ENCODE results near the gene KCNH6.

The KCNH6 gene

GRCh38 chr17:63550817-63551639, 27.9 kb downstream of the KCNH6 start:
- DNase-seq (ENCODE audit: extremely low read depth in 1 of 2, low read depth in 1 of 2): peak in 1 of 2 donors; percentile 20

DNA sequence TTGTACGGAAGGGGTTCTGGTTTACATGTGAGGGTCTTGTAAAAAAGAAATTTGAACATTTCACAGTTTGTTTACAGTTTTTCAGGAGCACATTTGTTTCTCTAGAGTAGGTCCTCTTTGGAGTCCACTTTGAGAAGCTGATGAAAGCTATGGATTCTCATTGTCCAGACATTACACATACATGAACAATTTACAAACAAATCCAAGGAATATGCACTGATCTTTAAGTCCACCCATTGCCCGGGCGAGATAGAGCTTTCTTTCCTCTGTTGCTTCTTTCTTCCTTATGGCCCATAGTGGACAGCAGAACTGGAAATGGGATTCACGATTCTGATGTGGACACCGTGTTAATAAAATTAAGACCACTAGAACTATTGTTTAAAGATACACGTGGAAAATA, 29.1 kb downstream of the KCNH6 start:
- DNase-seq (ENCODE audit: extremely low read depth in 1 of 2, low read depth in 1 of 2): no peak

GRCh38 chr17:63555500-63556156, 32.5 kb downstream of the KCNH6 start:
- DNase-seq (ENCODE audit: extremely low read depth in 1 of 2, low read depth in 1 of 2): no peak

DNA sequence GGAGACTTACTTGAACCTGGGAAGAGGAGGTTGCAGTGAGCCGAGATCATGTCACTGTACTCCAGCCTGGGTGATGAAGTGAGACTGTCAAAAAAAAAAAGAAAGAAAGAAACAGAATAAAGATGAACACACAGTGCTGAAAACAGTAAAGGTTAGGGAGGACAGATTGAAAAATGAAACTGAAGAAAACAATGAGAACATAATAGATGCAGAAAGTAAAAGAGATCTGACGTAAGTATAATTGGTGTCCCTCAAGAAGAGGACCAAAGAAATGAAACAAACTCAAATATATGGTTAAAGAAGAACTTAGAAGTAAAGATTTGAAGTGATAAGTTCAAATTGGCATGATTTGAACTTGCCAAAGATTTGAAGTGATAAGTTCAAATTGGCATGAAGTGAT, 34.3 kb downstream of the KCNH6 start:
- DNase-seq (ENCODE audit: extremely low read depth in 1 of 2, low read depth in 1 of 2): no peak

DNA sequence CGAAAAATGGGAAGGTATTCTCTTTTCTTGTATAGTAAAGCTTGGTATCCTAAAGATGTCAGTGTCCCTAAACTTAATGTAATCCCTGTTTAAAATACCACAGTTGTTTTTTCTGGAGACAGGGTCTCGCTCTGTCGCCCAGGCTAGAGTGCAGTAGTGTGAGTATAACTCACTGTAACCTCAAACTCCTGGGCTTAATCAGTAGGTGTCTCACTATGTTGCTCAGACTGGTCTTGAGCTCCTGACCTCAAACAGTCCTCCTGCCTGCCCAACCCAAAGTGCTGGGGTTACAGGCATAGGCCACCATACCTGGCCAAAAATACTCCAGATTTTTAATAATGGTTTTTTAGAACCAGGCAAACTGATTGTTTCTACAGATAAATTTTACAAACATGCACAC, 35.3 kb downstream of the KCNH6 start:
- DNase-seq (ENCODE audit: extremely low read depth in 1 of 2, low read depth in 1 of 2): no peak

- DNase-seq (ENCODE audit: extremely low read depth in 1 of 2, low read depth in 1 of 2): no peak
Observed at GRCh38 chr17:63561819-63562218, 38.7 kb downstream of the KCNH6 start.

DNA sequence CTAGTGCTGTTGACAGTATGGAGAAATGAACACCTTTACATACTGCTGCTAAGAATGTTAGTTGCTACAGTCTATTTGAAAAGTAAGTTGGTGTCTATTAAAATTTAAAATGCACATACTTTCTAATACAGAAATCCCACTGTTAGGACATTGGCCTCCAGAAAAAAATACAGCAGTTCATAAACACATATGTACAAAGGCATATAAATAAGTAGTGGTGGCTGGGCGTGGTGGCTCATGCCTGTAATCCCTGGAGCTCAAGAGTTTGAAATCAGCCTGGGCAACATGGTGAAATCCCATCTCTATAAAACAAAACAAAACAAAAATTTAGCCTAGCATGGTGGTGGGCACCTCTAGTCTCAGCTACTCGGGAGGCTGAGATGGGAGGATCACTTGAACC, 40.2 kb downstream of the KCNH6 start:
- DNase-seq (ENCODE audit: extremely low read depth in 1 of 2, low read depth in 1 of 2): no peak

- DNase-seq (ENCODE audit: extremely low read depth in 1 of 2, low read depth in 1 of 2): no peak
Observed at GRCh38 chr17:63564562-63564961, 41.4 kb downstream of the KCNH6 start.

- DNase-seq (ENCODE audit: extremely low read depth in 1 of 2, low read depth in 1 of 2): no peak
Observed at GRCh38 chr17:63567229-63567628, 44.1 kb downstream of the KCNH6 start.

DNA sequence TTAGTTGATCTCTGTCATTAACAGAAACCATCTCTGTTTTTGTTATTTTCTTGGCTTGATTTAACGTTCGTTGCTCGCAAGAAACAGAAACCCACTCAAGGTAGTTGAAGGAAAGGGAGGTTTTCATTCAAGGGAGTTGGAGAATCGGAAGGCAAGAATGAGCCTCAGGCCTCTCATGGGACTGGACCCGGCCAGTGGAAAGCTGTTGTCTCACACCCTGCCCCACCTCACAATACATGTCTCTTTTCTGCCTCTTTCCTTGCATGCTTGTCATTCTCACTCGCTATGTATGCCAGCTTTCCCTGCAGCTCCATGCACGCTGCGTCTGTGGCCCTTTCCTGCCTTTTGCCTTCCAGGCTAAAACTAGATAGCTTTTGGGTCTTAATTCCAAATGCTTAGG, 45.4 kb downstream of the KCNH6 start:
- no peak for DNase-seq (ENCODE audit: extremely low read depth in 1 of 2, low read depth in 1 of 2)

GRCh38 chr17:63571632-63572310, 48.6 kb downstream of the KCNH6 start:
- DNase-seq (ENCODE audit: extremely low read depth in 1 of 2, low read depth in 1 of 2): no peak

DNA sequence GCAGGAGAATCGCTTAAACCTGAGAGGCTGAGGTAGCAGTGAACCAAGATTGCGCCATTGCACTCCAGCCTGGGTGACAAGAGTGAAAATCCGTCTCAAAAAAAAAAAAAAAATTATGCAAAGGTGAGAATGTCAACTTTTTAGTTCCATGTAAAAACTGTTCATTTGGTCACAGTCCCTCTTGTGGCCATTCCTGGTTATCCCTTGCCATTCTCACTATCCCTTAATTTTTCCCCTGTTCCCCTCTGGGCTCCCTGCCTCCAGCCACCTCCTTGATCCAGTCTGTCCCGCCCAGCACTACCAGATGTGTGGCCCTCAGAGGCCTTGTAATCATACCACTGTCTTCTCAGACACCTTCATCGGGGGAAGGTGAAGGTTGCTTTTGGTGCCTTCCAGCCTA, 50.5 kb downstream of the KCNH6 start:
- no peak for DNase-seq (ENCODE audit: extremely low read depth in 1 of 2, low read depth in 1 of 2)

- DNase-seq (ENCODE audit: extremely low read depth in 1 of 2, low read depth in 1 of 2): no peak
Observed at GRCh38 chr17:63578027-63578768, 55.0 kb downstream of the KCNH6 start.

GRCh38 chr17:63578769-63579111, 55.6 kb downstream of the KCNH6 start:
- no peak for DNase-seq (ENCODE audit: extremely low read depth in 1 of 2, low read depth in 1 of 2)

DNA sequence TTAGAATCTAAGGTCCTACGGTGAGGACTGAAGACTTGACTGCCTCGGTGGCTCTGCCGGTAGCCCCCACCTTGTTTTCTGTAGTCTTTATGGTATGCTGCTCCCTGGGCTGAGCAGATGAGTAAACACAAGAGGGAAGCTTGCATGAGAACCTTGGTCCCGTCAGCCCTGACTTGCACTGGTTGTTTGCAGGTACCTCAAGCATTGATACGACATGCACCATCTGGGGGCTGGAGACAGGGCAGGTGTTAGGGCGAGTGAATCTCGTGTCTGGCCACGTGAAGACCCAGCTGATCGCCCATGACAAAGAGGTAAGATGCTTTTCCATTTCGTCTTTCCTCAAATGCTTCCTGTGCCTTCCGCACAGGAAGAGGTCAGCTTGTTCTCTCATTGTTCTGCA, 56.5 kb downstream of the KCNH6 start:
- DNase-seq (ENCODE audit: extremely low read depth in 1 of 2, low read depth in 1 of 2): no peak

GRCh38 chr17:63587770-63588169, 64.6 kb downstream of the KCNH6 start:
- DNase-seq (ENCODE audit: extremely low read depth in 1 of 2, low read depth in 1 of 2): no peak

GRCh38 chr17:63588797-63589196, 65.6 kb downstream of the KCNH6 start:
- DNase-seq (ENCODE audit: extremely low read depth in 1 of 2, low read depth in 1 of 2): no peak

- no peak for DNase-seq (ENCODE audit: extremely low read depth in 1 of 2, low read depth in 1 of 2)
Observed at GRCh38 chr17:63589646-63590045, 66.5 kb downstream of the KCNH6 start.

DNA sequence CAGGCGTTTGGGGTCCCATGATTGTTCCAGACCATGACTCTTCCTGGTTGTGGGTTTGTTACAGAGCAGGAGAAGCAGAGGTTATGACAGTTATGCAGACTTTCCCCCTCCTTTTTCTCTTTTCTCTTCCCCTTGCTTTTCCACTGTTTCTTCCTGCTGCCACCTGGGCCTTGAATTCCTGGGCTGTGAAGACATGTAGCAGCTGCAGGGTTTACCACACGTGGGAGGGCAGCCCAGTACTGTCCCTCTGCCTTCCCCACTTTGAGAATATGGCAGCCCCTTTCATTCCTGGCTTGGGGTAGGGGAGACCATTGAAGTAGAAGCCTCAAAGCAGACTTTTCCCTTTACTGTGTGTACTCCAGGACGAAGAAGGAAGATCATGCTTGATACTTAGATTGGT, 69.6 kb downstream of the KCNH6 start:
- no peak for DNase-seq (ENCODE audit: extremely low read depth in 1 of 2, low read depth in 1 of 2)

DNA sequence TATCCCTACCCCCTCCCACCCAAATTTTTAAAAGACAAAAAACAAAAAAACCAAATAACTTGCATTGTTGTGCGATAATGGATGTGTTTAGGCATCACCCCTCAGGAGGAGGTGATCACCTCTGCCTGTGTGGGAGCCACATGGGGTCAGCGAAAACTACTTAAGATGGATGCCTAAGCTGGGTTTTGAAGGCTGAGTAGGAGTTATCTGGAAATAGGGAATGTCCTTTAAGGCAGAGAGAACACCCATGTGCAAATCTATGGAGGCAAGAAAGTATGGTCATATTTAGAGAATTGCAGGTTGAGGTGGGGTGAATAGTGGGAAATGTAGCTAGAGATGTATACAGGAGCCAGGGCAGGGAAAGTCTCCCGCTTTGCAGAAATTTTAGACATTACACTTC, 72.0 kb downstream of the KCNH6 start:
- no peak for DNase-seq (ENCODE audit: extremely low read depth in 1 of 2, low read depth in 1 of 2)

All from stimulated activated CD8-positive, alpha-beta memory T cell treated with anti-CD3 and anti-CD28 coated beads, Interleukin-7, amount 100 ng/mL, for 48 hours (primary cell).